ENCODE data around the gene RARG. TPM values are rescaled to one million over a fixed set of nuclear protein-coding genes. Genes with fewer than 3 reads are reported as not detected.

Gene RARG
- total RNA-seq, 1 experiment from 2014 or later = 11.8 TPM

GRCh38 chr12:53222170-53222721 is 9.8 kb downstream of the RARG start:
- Histone ChIP-seq H3K4me1 (peaks cover 18% of the 10 kb centered on the region), H3K9me3 (no peaks in the 10 kb centered on the region), H3K4me3 (ENCODE audit: low read depth, low read length) (peak overlapping the region; percentile 45), H3K36me3 (ENCODE audit: control insufficient read depth, insufficient read depth, low read length) (no peaks in the 10 kb centered on the region), H3K27me3 (replicated peaks; ENCODE audit: control insufficient read depth, insufficient read depth, low read length) (no peaks in the 10 kb centered on the region)
- H3K4me3 Mint-ChIP-seq (ENCODE audit: unreplicated experiment) = peak overlapping the region; percentile 97
- no peaks in the 10 kb centered on the region for H3K9me3 Mint-ChIP-seq (ENCODE audit: unreplicated experiment)
- no peaks in the 10 kb centered on the region for H3K27me3 Mint-ChIP-seq (ENCODE audit: insufficient read depth, unreplicated experiment)
- ChIA-PET CTCF (no interaction called here), POLR2A (no interaction called here)
- no peak overlapping the region for H3K27ac Mint-ChIP-seq (ENCODE audit: unreplicated experiment)
- no peak for DNase-seq
- H3K36me3 Mint-ChIP-seq (ENCODE audit: insufficient read depth, unreplicated experiment) = peaks cover 10% of the 10 kb centered on the region
- BruUV-seq (replicated peaks) = no TSS peak
- TF ChIP-seq CTCF (IDR thresholded peaks at IDR 0.05; ENCODE audit: insufficient read depth in 1 of 2, low read depth in 1 of 2, low read length in 1 of 2, severe bottlenecking in 1 of 2, unreplicated experiment in 1 of 2) = no peak
- H3K4me1 Mint-ChIP-seq (ENCODE audit: low read depth, unreplicated experiment) = peaks cover 39% of the 10 kb centered on the region
- intact Hi-C loops (cut with micrococcal nuclease; ENCODE audit: unreplicated experiment) = loop anchor here (5.0 kb wide), 1 partner anchor 160 kb away; the partner anchor contains the start of gene SP1

DNA sequence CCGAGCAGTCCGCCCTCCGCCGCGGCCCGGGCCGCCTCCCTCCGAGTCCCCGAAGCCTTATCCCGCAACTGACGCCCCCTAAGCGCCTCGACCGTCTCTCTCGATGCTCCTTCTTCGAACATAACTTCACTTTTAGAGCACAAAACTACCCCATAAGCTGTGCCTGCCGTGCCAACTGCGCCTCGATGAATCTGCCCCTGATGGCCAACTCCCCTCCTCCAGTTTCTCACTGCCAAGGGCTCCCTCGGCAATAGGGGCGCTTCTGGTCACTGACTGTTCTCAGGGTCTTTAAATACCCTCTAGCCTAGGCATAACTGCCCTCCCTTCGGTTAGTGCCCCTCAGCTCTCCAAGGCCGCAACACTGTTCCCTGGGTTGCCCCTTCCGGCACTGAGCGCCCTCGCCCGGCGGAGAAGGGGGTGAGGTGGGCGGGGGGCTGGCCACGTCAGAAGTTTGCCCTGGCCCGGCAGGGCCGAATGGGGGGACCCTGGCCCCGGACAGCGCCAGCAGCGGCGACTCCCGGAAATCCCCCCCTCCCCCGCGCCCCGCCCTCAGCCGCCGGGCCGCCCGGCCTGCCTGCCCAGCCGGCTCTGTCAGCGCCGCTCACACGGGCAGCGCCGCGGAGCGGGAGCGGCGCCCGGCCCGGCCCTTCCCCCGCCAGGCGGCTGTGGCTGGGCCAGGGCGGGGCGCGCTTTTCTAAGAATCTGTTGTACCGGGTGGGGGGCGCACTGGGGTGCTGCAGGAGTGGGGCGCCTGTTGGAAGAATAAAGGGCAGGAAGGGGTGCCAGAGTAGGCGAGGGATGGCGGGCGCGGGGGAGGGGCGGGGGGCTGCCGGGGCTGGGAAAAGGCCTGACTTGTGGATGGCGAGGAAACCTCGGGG is 10.6 kb downstream of the RARG start:
- Mint-ChIP-seq H3K9me3 (ENCODE audit: unreplicated experiment) (no peaks in the 10 kb centered on the region), H3K36me3 (ENCODE audit: insufficient read depth, unreplicated experiment) (peaks cover 10% of the 10 kb centered on the region), H3K27me3 (ENCODE audit: insufficient read depth, unreplicated experiment) (no peaks in the 10 kb centered on the region), H3K4me3 (ENCODE audit: unreplicated experiment) (peak overlapping the region; percentile 97), H3K27ac (ENCODE audit: unreplicated experiment) (peak overlapping the region; percentile 89), H3K4me1 (ENCODE audit: low read depth, unreplicated experiment) (peaks cover 47% of the 10 kb centered on the region)
- peak in 1 of 2 experiments; percentile 41 for TF ChIP-seq CTCF (IDR thresholded peaks at IDR 0.05; ENCODE audit: insufficient read depth in 1 of 2, low read depth in 1 of 2, low read length in 1 of 2, severe bottlenecking in 1 of 2, unreplicated experiment in 1 of 2)
- TSS peak; percentile 96 for BruUV-seq (replicated peaks)
- intact Hi-C loops (cut with micrococcal nuclease; ENCODE audit: unreplicated experiment) = loop anchor here (1.0 to 5.0 kb wide), 3 partner anchors 8 to 161 kb away; partner anchors contain the start of gene SP1
- Histone ChIP-seq H3K27me3 (replicated peaks; ENCODE audit: control insufficient read depth, insufficient read depth, low read length) (no peaks in the 10 kb centered on the region), H3K4me1 (peaks cover 20% of the 10 kb centered on the region), H3K36me3 (ENCODE audit: control insufficient read depth, insufficient read depth, low read length) (no peaks in the 10 kb centered on the region), H3K9me3 (no peaks in the 10 kb centered on the region), H3K4me3 (ENCODE audit: low read depth, low read length) (peak overlapping the region; percentile 45)
- POLR2A ChIA-PET = interaction anchor here (0.7 to 1.9 kb wide), 4 partner anchors 30 to 100 kb away, joined by 3 to 13 read pairs (median 6); partner anchors contain the start of genes AAAS and CSAD
- CTCF ChIA-PET = interaction anchor here (1.4 to 2.2 kb wide), 3 partner anchors 10 to 100 kb away, joined by 6 to 7 read pairs (median 6); partner anchors contain the start of genes AAAS and PFDN5
- peak; percentile 87 for DNase-seq

GRCh38 chr12:53220694-53221202 is 11.3 kb downstream of the RARG start:
- Mint-ChIP-seq H3K27ac (ENCODE audit: unreplicated experiment) (peak overlapping the region; percentile 89), H3K4me1 (ENCODE audit: low read depth, unreplicated experiment) (peaks cover 53% of the 10 kb centered on the region), H3K9me3 (ENCODE audit: unreplicated experiment) (no peaks in the 10 kb centered on the region), H3K27me3 (ENCODE audit: insufficient read depth, unreplicated experiment) (no peaks in the 10 kb centered on the region), H3K36me3 (ENCODE audit: insufficient read depth, unreplicated experiment) (peaks cover 10% of the 10 kb centered on the region), H3K4me3 (ENCODE audit: unreplicated experiment) (peak overlapping the region; percentile 97)
- intact Hi-C loops (cut with micrococcal nuclease; ENCODE audit: unreplicated experiment) = loop anchor here (1.0 to 5.0 kb wide), 4 partner anchors 9 to 162 kb away; partner anchors contain the start of gene SP1
- TF ChIP-seq CTCF (IDR thresholded peaks at IDR 0.05; ENCODE audit: insufficient read depth in 1 of 2, low read depth in 1 of 2, low read length in 1 of 2, severe bottlenecking in 1 of 2, unreplicated experiment in 1 of 2) = no peak
- peak overlapping the region; percentile 45 for H3K4me3 ChIP-seq (ENCODE audit: low read depth, low read length)
- BruUV-seq (replicated peaks) = no TSS peak
- POLR2A ChIA-PET = interaction anchor here (0.7 to 1.9 kb wide), 4 partner anchors 30 to 100 kb away, joined by 3 to 13 read pairs (median 6); partner anchors contain the start of genes AAAS and CSAD
- peaks cover 25% of the 10 kb centered on the region for H3K4me1 ChIP-seq
- peak; percentile 95 for DNase-seq
- CTCF ChIA-PET = interaction anchor here (0.5 to 2.2 kb wide), 7 partner anchors 9 to 100 kb away, joined by 3 to 11 read pairs (median 6); partner anchors contain the start of genes AAAS and PFDN5
- H3K9me3 ChIP-seq = no peaks in the 10 kb centered on the region
- no peaks in the 10 kb centered on the region for H3K27me3 ChIP-seq (replicated peaks; ENCODE audit: control insufficient read depth, insufficient read depth, low read length)
- H3K36me3 ChIP-seq (ENCODE audit: control insufficient read depth, insufficient read depth, low read length) = no peaks in the 10 kb centered on the region
